Endothelial cell of umbilical vein (primary cell): ENCODE results near the gene SMKR1. TPM values are rescaled to one million over a fixed set of nuclear protein-coding genes. Genes with fewer than 3 reads are reported as not detected.
A peak's percentile ranks its signal among the peaks of the same experiment; 100 is the strongest.

Source experiments
- Bru-seq: library from RNA; stranded (reverse); fragments of 400-500 nt; gene quantifications from one replicate; lab custom pipeline; 2021; lab: Mats Ljungman, UMichigan
- BruChase-seq, 2 experiments: library from RNA; stranded (reverse); fragments of 400-500 nt; gene quantifications; one replicate each; lab custom pipeline; 2021; lab: Mats Ljungman, UMichigan
- BruUV-seq: library from RNA; stranded (reverse); fragments of 400-500 nt; replicated peaks from 2 replicates; lab custom pipeline; 2021; lab: Mats Ljungman, UMichigan
- CTCF ChIA-PET: fragments of 300-600, 350-600 bp; sonication (Branson Sonifier 250); formaldehyde crosslinking; loops from one replicate; lab custom pipeline; 2021; ENCODE audit warnings: antibody characterized with exemption, inconsistent platforms; lab: Charles Lee
- POLR2A ChIA-PET: fragments of 300-600, 350-600 bp; sonication (Branson Sonifier 250); formaldehyde crosslinking; loops from one replicate; lab custom pipeline; 2021; ENCODE audit warnings: antibody characterized with exemption, inconsistent platforms; lab: Charles Lee
- DNase-seq: peaks from one replicate; pipeline ENCODE4 v3.0.0-alpha.2; 2011; ENCODE audit warnings: low read depth, low spot score
- FAIRE-seq: peaks from 2 replicates; lab custom pipeline; 2011; peaks lifted over from hg19 to GRCh38; lab: Jason Lieb, UNC
- H2AFZ ChIP-seq: 2 replicates; pipeline ENCODE4 v1.6.0; 2012; ENCODE audit warnings: low read depth, low read length, control low read depth, inconsistent platforms
- H3K27ac ChIP-seq: 2 replicates; pipeline ENCODE4 v1.5.1; 2011; ENCODE audit warnings: low read depth, mild to moderate bottlenecking, control low read depth, low read length, moderate library complexity; ENCODE audit not compliant: insufficient read depth
- H3K27me3 ChIP-seq, 2 experiments: 2 replicates each; pipeline versions ENCODE4 v1.6.0 to v1.6.1; 2011; ENCODE audit warnings: low read length in 2 of 2, mixed read lengths in 1 of 2; ENCODE audit not compliant: control insufficient read depth in 2 of 2, insufficient read depth in 2 of 2
- H3K36me3 ChIP-seq, 2 experiments: 2 replicates in 1 of 2; 3 replicates in 1 of 2; pipeline ENCODE4 v1.5.1; 2011; ENCODE audit warnings: low read length in 2 of 2, mild to moderate bottlenecking in 1 of 2, moderate library complexity in 1 of 2; ENCODE audit not compliant: control insufficient read depth in 2 of 2, insufficient read depth in 2 of 2; ENCODE audit errors: extremely low read depth in 1 of 2
- H3K4me1 ChIP-seq: 3 replicates; pipeline ENCODE4 v1.5.1; 2011; ENCODE audit warnings: mild to moderate bottlenecking, low read length; ENCODE audit not compliant: control insufficient read depth, insufficient read depth; ENCODE audit errors: extremely low read depth
- H3K4me2 ChIP-seq: 2 replicates; pipeline ENCODE4 v1.6.1; 2011; ENCODE audit warnings: low read length, control low read depth, mixed read lengths; ENCODE audit not compliant: insufficient read depth
- H3K4me3 ChIP-seq, 3 experiments: fragments of 200-600 bp in 1 of 3; sonication (generic), shearing (Covaris generic) in 1 of 3; replicated peaks in 1 of 3; 2 replicates each; pipeline ENCODE4 v1.5.1; 2011 to 2016; ENCODE audit warnings: control low read depth in 3 of 3, low read length in 3 of 3, mild to moderate bottlenecking in 2 of 3, inconsistent platforms in 1 of 3, low read depth in 1 of 3, moderate library complexity in 1 of 3; ENCODE audit not compliant: insufficient read depth in 1 of 3
- H3K79me2 ChIP-seq: 2 replicates; pipeline ENCODE4 v1.6.0; 2012; ENCODE audit warnings: low read length, inconsistent platforms; ENCODE audit not compliant: control insufficient read depth, insufficient read depth
- H3K9ac ChIP-seq: replicated peaks from 2 replicates; pipeline ENCODE3; 2011; ENCODE audit warnings: low read length, control low read depth; ENCODE audit not compliant: insufficient read depth; ENCODE audit errors: extremely low read depth
- H3K9me1 ChIP-seq: replicated peaks from 3 replicates; pipeline ENCODE4 v1.6.0; 2011; ENCODE audit warnings: mild to moderate bottlenecking, low read length; ENCODE audit not compliant: control insufficient read depth, insufficient read depth; ENCODE audit errors: extremely low read depth
- H3K9me3 ChIP-seq: replicated peaks from 2 replicates; pipeline ENCODE4 v1.5.1; 2012; ENCODE audit warnings: low read length, inconsistent platforms; ENCODE audit not compliant: control insufficient read depth, insufficient read depth
- H4K20me1 ChIP-seq: replicated peaks from 2 replicates; pipeline ENCODE3; 2011; ENCODE audit warnings: mild to moderate bottlenecking, low read length; ENCODE audit not compliant: control insufficient read depth, insufficient read depth; ENCODE audit errors: extremely low read depth
- EZH2 ChIP-seq: IDR thresholded peaks from 2 replicates; pipeline ENCODE4 v1.6.1; 2012; ENCODE audit warnings: borderline replicate concordance, low read depth, mild to moderate bottlenecking, moderate library complexity, low read length, inconsistent platforms; ENCODE audit not compliant: severe bottlenecking
- FOS ChIP-seq: IDR thresholded peaks from 2 replicates; pipeline ENCODE4 v1.6.1; 2011; ENCODE audit warnings: mild to moderate bottlenecking, low read length, moderate library complexity, borderline replicate concordance; ENCODE audit not compliant: insufficient read depth
- GATA2 ChIP-seq: IDR thresholded peaks from 2 replicates; pipeline ENCODE4 v1.7.0; 2011; ENCODE audit warnings: low read depth, mild to moderate bottlenecking, moderate library complexity, mixed read lengths, low read length; ENCODE audit not compliant: insufficient read length, insufficient read depth
- POLR2A ChIP-seq: IDR thresholded peaks from 2 replicates; pipeline ENCODE4 v1.6.1; 2012; ENCODE audit warnings: low read depth, mild to moderate bottlenecking, control low read depth, low read length
- dilution Hi-C: fragments of 300-500 bp; cut with MboI; formaldehyde crosslinking; loops from one replicate; pipeline ENCODE4 v1.15.0; 2019; ENCODE audit warnings: low sequenced_read_pairs; ENCODE audit not compliant: extremely low pct_ligation_motif_present
- intact Hi-C: fragments of 100-400 bp; cut with micrococcal nuclease; formaldehyde crosslinking; loops from one replicate; pipeline ENCODE4 v1.10.0; 2022
- long read RNA-seq: library from polyadenylated mRNA; stranded (forward); transcript quantifications from one replicate; pipeline ENCODE4 v2.0.0, GENCODE V29; 2021
- polyA minus RNA-seq, 3 experiments: library from RNA; depleted of rRNA, polyadenylated mRNA; stranded (reverse); fragments of >200 nt; gene quantifications; 1 replicate in 1 of 3; 2 replicates in 2 of 3; pipeline ENCODE4 v1.2.3, GENCODE V29; 2011
- polyA plus RNA-seq, 4 experiments: library from polyadenylated mRNA; depleted of rRNA in 3 of 4; stranded (reverse) in 3 of 4; unstranded in 1 of 4; fragments of >200 nt; gene quantifications; 2 replicates each; pipeline versions ENCODE4 v1.2.1 to v1.2.3, GENCODE V29; 2011 to 2012; ENCODE audit warnings: missing spikeins in 1 of 4
- total RNA-seq: library from RNA; stranded (reverse); gene quantifications from 2 replicates; pipeline ENCODE4 v1.2.3, GENCODE V29; 2021
- TF ChIP-seq, protein P1 (sequence below): IDR thresholded peaks from 2 replicates; pipeline ENCODE4 v1.6.1; 2011; ENCODE audit not compliant: insufficient read depth, insufficient read length

The SMKR1 gene
- total RNA-seq: 0.64 TPM in 1 of 2 replicates, not detected in the other
- polyA plus RNA-seq: not detected in 2 replicates
- 0.14 and 0.39 TPM in 2 replicates for polyA plus RNA-seq (2011; cell fraction: cytosol; rRNA removed)
- not detected in 2 replicates for polyA plus RNA-seq (2011; cell fraction: nucleus; rRNA removed)
- polyA plus RNA-seq (2012): 0.67 and 0.98 TPM in 2 replicates
- not detected in 2 replicates for polyA minus RNA-seq
- not detected for polyA minus RNA-seq (2011; cell fraction: cytosol; rRNA and poly(A)+ RNA removed)
- not detected in 2 replicates for polyA minus RNA-seq (2011; cell fraction: nucleus; rRNA and poly(A)+ RNA removed)
- percentile 16 among the genes with signal in this experiment for Bru-seq, nascent RNA
- BruChase-seq, experiment 1, labeled RNA remaining after a 6-hour chase: percentile 22 among the genes with signal in this experiment
- BruChase-seq, experiment 2, labeled RNA remaining after a 2-hour chase: percentile 14 among the genes with signal in this experiment
- long read RNA-seq: 0 reads

DNA sequence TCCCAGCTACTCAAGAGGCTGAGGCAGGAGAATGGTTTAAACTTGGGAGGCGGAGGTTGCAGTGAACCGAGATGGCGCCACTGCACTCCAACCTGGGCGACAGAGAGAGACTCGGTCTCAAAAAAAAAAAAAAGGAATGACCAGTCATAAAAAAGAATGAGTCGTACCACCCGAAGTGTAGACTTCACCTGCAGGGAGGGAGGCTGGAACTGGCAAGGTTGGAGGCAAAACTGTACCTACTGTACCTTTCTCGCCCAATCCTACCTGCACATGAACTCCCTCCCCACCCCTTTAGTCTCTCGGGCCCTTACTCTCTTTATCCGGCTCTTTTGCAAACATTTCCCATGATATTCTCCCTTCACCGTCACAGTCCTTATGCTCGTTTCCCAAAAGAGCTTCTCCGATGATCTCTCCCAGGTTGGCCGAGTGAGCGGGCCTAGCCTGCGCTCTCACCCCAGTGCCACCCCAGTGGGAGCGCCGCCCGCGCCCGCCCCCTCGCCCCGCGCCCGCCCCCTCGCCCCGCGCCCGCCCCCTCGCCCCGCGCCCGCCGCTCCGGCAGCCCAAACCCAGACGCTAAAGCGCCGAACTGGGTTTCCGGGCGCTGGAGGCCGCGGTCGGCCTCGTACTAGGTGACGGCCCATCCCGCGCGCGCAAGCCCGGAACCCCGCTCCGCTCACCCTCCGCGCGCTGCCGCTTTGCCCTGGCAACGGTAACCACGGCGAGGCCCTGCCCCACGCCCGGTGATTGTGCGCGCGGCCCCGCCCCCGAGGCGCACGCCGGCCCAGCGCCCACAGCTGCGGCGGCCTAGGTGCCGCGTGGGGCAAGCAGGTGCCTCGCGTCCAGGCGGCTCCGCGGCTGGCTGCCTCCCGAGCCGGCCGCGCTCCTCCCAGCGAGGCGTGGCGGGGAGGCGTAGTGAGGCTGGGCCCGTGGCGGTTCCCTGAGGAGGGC, at the start of gene SMKR1:
Gene SMKR1 (plus strand): TSS at position 772 of the 948 bp plus-strand sequence. CDS start 294 bp downstream, outside the sequence.
- TF ChIP-seq POLR2A (no peak), EZH2 (no peak), FOS (no peak), GATA2 (no peak)
- TF ChIP-seq, protein P1, sequence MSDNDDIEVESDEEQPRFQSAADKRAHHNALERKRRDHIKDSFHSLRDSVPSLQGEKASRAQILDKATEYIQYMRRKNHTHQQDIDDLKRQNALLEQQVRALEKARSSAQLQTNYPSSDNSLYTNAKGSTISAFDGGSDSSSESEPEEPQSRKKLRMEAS: no peak
- no TSS peak for BruUV-seq
- peak; percentile 43 for DNase-seq
- Histone ChIP-seq H3K79me2 (no peaks in the 10 kb centered on the region), H3K36me3 (no peaks in the 10 kb centered on the region), H3K9me3 (no peaks in the 10 kb centered on the region), H3K27ac (no peak within 1 kb of the TSS), H3K27me3 (peaks cover 0 to 5% of the 10 kb centered on the region in 2 experiments), H3K4me2 (peak within 1 kb of the TSS; percentile 89), H3K9me1 (no peaks in the 10 kb centered on the region), H3K4me3 (peak within 1 kb of the TSS; percentile 25 to 50 (median 45)), H2AFZ (peak within 1 kb of the TSS; percentile 90), H3K9ac (no peak within 1 kb of the TSS), H3K4me1 (no peaks in the 10 kb centered on the region), H4K20me1 (no peaks in the 10 kb centered on the region)
- intact Hi-C loops: loop anchor here (5.0 kb wide), 1 partner anchor 140 kb away; no protein-coding TSS in a partner anchor
- FAIRE-seq: peak; percentile 12
- ChIA-PET CTCF (interaction anchor here (1.1 to 2.0 kb wide), 3 partner anchors 131 to 142 kb away, joined by 4 to 5 read pairs (median 4); no protein-coding TSS in a partner anchor), POLR2A (no interaction called here)
- dilution Hi-C loops: no loop called here
